Right lobe of liver (tissue), 4 donors: Measurements from ENCODE around the gene ELOVL5.

Experiments used
- POLR2A ChIP-seq: fragments of 450-650 bp; IDR thresholded peaks from one replicate; pipeline ENCODE4 v1.6.1; 2017; ENCODE audit warnings: antibody characterized with exemption, mild to moderate bottlenecking
- TF ChIP-seq, protein P1 (sequence below), 4 donors: fragments of 200-600 bp in 3 of 4; fragments of 450-650 bp in 1 of 4; IDR thresholded peaks; one replicate each; pipeline versions ENCODE4 v1.5.1 to v1.8.0; 2016 to 2022; ENCODE audit warnings: antibody characterized with exemption in 4 of 4, mild to moderate bottlenecking in 2 of 4
- donor health status: DM: no; HTN: no; CAD: no.
- donor health status: DM: no; HTN: no; CAD: no.
- donor health status: DM: no; HTN: yes; CAD: no.

- TF ChIP-seq, protein P1, sequence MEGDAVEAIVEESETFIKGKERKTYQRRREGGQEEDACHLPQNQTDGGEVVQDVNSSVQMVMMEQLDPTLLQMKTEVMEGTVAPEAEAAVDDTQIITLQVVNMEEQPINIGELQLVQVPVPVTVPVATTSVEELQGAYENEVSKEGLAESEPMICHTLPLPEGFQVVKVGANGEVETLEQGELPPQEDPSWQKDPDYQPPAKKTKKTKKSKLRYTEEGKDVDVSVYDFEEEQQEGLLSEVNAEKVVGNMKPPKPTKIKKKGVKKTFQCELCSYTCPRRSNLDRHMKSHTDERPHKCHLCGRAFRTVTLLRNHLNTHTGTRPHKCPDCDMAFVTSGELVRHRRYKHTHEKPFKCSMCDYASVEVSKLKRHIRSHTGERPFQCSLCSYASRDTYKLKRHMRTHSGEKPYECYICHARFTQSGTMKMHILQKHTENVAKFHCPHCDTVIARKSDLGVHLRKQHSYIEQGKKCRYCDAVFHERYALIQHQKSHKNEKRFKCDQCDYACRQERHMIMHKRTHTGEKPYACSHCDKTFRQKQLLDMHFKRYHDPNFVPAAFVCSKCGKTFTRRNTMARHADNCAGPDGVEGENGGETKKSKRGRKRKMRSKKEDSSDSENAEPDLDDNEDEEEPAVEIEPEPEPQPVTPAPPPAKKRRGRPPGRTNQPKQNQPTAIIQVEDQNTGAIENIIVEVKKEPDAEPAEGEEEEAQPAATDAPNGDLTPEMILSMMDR (IDR thresholded peaks at IDR 0.05): no peak
- TF ChIP-seq POLR2A: no peak
Observed at GRCh38 chr6:53317861-53318260, 30.9 kb downstream of the ELOVL5 start.
